Mucosa of gallbladder (tissue), 1 donor: ENCODE data around the gene STX8. TPM values are rescaled to one million over a fixed set of nuclear protein-coding genes. Genes with fewer than 3 reads are reported as not detected.
A peak's percentile ranks its signal among the peaks of the same experiment; 100 is the strongest.
"Not testable (repeated sequence)": the region's sequence is repeated elsewhere in the genome, so short reads cannot be mapped to it uniquely, and the experiment has no call there.

ENCODE experiments used
- DNase-seq: peaks from one replicate; pipeline ENCODE4 v3.0.0-alpha.2; 2020; ENCODE audit warnings: low spot score
- total RNA-seq: library from RNA; stranded (reverse); gene quantifications from one replicate; pipeline ENCODE4 v1.2.1, GENCODE V29; 2021
- donor health status: DM: no; HTN: no; CAD: no.

The STX8 gene
- 63.2 TPM for total RNA-seq

GRCh38 chr17:9575381-9576101 lies at the start of gene STX8:
Gene STX8, minus strand, starts transcription at chr17:9575820. Its CDS starts 12 bp downstream, at chr17:9575808.
- peak; percentile 92 for DNase-seq

DNA sequence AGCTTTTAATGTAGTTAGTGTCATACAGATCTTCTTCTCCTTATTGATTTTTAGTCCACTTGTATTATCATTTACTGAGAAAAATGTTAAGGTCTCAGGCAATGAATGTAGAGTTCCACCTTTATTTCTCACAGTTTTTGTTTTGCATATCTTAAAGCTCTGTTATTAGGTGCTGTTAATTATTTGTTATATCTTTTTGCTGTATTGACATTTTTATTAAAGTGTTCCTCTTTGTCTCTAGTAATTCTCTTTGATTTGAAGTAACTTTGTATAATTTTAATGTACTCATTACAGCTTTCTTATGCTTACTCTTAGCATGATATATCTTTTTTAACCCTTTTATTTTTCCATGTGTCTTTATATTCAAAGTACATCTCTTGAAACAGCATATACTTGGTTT lies 47.3 kb upstream of the STX8 start:
- no peak for DNase-seq

- DNase-seq: no peak
Observed at GRCh38 chr17:9615486-9615885, 39.9 kb upstream of the STX8 start.

- no peak for DNase-seq
Observed at GRCh38 chr17:9612006-9612405, 36.4 kb upstream of the STX8 start.

DNA sequence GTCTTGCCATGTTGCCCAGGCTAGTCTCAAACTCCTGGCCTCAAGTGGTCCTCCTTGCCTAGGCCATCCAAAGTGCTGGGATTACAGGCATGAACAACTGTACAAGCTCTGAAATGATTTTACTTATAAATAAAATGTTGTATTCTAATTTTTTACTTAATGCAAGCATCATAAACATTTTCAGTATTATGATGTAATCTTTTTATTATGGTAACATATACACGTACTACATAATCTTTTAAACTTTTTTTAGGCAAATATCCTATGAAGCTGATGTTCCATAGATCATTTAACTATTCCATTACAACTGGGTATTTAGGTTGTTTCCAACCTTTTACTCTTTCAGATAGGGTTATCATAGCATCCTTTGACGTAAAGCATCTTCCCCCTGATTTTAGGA lies 35.9 kb upstream of the STX8 start:
- no peak for DNase-seq

DNA sequence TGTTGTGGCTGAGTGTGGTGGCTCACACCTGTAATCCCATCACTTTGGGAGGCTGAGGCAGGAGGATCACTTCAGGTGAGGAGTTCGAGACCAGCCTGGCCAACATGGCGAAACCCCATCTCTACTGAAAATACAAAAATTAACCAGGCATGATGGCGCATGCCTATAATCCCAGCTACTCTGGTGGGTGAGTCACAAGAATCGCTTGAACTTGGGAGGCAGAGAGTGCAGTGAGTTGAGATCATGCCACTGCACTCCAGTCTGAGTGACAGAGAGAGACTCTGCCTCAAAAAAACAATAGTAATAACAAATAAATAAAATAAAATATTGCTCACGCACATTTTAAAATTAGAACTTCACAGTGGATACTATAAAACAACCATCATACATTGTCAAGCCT lies 31.4 kb upstream of the STX8 start:
- DNase-seq: not testable (repeated sequence)

GRCh38 chr17:9606453-9606852 lies 30.8 kb upstream of the STX8 start:
- no peak for DNase-seq

DNA sequence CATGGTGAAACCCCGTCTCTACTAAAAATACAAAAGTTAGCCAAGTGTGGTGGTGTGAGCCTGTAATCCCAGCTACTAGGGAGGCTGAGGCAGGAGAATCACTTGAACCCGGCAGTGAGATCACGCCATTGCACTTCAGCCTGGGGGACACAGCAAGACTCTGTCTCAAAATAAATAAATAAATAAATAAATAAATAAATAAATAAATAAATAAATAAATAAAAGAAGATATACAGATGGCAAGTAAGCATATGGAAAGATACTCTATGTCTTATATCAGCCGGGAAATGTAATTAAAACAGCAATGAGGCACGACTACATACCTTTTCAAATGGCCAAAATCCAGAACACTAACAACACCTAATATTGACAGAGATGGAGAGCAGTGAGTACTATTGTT lies 29.0 kb upstream of the STX8 start:
- DNase-seq: not testable (repeated sequence)

GRCh38 chr17:9598661-9599060 lies 23.0 kb upstream of the STX8 start:
- DNase-seq: no peak

DNA sequence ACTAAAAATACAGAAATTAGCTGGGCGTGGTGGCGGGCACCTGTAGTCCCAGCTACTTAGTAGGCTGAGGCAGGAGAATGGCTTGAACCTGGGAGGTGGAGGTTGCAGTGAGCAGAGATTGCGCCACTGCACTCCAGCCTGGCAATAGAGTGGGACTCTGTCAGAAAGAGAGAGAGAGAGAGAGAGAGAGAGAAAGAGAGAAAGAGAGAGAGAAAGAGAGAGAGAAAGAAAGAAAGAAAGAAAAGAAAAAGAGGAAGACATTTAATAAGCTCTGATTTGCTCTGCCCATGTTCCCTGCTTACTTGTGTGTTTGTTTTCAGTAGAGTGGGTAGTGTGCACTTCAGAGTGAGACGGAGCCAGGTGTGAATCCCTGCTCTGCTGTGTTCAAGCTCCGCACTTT lies 22.0 kb upstream of the STX8 start:
- DNase-seq: not testable (repeated sequence)

- no peak for DNase-seq
Observed at GRCh38 chr17:9594065-9594464, 18.4 kb upstream of the STX8 start.

GRCh38 chr17:9587969-9588656 lies 12.5 kb upstream of the STX8 start:
- no peak for DNase-seq

GRCh38 chr17:9577373-9577709 lies 1.7 kb upstream of the STX8 start:
- DNase-seq: no peak

- DNase-seq: peak; percentile 81
Observed at GRCh38 chr17:9576521-9577372, 1.1 kb upstream of the STX8 start, which contains the start of gene CFAP52. Gene CFAP52, plus strand, starts transcription at chr17:9576642. Its CDS starts 54 bp downstream, at chr17:9576696.

GRCh38 chr17:9571201-9571600 lies 4.4 kb downstream of the STX8 start:
- no peak for DNase-seq

GRCh38 chr17:9568957-9569588 lies 6.5 kb downstream of the STX8 start:
- no peak for DNase-seq

DNA sequence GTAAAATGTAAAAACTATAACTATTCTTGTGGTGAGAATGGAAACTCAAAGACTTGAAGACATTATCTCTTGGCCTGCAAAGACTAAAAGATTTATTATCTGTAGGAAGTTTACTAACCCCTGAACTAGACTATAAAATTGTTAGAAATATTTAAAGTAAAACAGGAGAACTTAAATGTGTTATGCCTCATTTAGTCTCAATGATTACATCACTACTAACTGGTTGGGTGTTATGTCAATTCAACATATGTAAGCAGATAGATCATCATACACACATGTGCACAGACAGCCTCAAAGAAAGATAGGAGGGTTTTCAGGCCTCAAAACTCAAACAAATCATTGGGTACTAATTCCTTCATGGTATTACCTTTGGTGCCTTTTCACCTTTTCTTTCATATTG lies 7.6 kb downstream of the STX8 start:
- DNase-seq: no peak

DNA sequence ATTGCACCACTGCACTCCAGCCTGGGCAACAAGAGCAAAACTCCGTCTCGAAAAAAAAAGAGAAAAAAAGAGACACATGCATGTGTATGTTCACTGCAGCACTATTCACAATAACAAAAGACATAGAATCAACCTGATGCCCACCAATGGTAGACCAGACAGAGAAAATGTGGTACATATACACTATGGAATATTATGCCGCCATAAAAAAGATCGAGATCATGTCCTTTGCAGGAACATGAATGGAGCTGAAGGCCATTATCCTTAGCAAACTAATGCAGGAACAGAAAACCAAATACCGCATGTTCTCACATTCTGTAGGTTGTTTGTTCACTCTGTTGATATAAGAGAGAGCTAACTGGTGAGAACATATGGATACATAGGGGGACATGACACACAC lies 8.9 kb downstream of the STX8 start:
- not testable (repeated sequence) for DNase-seq

DNA sequence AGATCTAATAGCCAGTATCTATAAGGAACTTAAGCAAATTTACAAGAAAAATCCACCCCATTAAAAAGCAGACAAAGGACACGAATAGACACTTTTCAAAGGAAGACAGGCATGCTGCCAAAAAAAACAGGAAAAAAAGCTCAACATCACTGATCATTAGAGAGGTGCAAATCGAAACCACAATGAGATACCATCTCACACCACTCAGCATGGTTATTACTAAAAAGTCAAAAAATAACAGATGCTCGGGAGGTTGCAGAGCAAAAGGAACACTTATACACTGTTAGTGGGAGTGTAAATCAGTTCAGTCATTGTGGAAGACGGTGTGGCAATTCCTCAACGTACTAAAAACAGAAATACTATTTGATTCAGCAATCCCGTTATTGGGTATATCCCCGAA lies 9.6 kb downstream of the STX8 start:
- no peak for DNase-seq

GRCh38 chr17:9564104-9564503 lies 11.5 kb downstream of the STX8 start:
- DNase-seq: no peak

GRCh38 chr17:9557857-9558256 lies 17.8 kb downstream of the STX8 start:
- DNase-seq: no peak

DNA sequence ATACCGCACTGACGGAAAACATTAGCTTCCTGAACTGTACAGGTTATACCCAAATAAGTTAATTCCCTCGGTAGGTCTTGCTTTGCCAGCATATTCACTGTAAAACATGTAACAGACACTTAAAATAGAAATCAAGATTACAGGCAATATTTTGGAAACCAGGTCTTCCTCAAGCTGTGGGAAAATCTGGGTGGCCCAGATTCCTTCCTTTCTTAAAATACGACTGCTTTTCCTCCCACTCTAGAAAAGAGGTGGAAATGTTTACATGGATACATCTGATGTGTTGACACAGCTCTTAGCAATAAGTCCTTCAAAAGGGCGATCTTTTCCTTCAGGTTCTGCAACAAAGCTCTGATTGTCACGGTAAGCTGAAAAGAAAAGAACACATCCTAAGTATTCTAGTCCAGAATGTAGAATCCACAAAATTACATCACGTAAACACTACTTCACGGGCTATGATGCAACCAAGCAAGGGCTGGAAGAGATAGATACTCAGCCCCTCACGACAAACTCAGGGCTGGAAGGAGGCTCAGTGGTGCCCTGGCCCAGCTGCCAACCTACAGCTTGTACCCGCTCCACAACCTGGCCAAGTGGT lies 18.4 kb downstream of the STX8 start:
- no peak for DNase-seq
